DND-41 (cell line): ENCODE data around the gene IQCK.
"Not testable (repeated sequence)": the region's sequence is repeated elsewhere in the genome, so short reads cannot be mapped to it uniquely, and the experiment has no call there.

Source experiments
- EZH2 ChIP-seq: IDR thresholded peaks from 3 replicates; pipeline ENCODE4 v1.6.1; 2012; ENCODE audit warnings: borderline replicate concordance, low read depth, mild to moderate bottlenecking, moderate library complexity, low read length, inconsistent platforms; ENCODE audit not compliant: severe bottlenecking
- TF ChIP-seq, protein P1 (sequence below): IDR thresholded peaks from 2 replicates; pipeline ENCODE4 v1.5.1; 2012; ENCODE audit warnings: borderline replicate concordance, low read length, moderate library complexity, mild to moderate bottlenecking; ENCODE audit not compliant: poor library complexity, severe bottlenecking; ENCODE audit errors: extremely low read depth

DNA sequence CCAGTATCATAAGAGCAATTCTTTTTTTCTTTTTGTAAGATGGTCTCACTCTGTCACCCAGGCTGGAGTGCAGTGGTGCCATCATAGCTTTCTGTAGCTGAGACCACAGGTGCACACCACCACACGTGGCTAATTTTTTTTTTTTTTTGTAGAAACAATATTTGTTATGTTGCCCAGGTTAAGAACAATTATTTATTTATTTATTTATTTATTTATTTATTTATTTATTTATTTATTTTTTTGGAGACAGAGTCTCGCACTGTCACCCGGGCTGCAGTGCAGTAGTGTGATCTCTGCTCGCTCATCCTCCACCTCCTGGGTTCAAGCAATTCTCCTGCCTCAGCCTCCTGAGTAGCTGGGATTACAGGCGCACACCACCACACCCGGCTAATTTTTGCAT, 38.8 kb upstream of the IQCK start:
- TF ChIP-seq, protein P1, sequence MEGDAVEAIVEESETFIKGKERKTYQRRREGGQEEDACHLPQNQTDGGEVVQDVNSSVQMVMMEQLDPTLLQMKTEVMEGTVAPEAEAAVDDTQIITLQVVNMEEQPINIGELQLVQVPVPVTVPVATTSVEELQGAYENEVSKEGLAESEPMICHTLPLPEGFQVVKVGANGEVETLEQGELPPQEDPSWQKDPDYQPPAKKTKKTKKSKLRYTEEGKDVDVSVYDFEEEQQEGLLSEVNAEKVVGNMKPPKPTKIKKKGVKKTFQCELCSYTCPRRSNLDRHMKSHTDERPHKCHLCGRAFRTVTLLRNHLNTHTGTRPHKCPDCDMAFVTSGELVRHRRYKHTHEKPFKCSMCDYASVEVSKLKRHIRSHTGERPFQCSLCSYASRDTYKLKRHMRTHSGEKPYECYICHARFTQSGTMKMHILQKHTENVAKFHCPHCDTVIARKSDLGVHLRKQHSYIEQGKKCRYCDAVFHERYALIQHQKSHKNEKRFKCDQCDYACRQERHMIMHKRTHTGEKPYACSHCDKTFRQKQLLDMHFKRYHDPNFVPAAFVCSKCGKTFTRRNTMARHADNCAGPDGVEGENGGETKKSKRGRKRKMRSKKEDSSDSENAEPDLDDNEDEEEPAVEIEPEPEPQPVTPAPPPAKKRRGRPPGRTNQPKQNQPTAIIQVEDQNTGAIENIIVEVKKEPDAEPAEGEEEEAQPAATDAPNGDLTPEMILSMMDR: not testable (repeated sequence)
- not testable (repeated sequence) for TF ChIP-seq EZH2
